HG03097 (cell line): ENCODE measurements around the gene APOA5.
"Not testable (repeated sequence)": the region's sequence is repeated elsewhere in the genome, so short reads cannot be mapped to it uniquely, and the experiment has no call there.

Experiments used
- ATAC-seq: cut with Tn5 transposase; IDR thresholded peaks from one replicate; pipeline ENCODE4 v1.9.1; 2021; ENCODE audit not compliant: unreplicated experiment, low FRiP score

Gene APOA5

DNA sequence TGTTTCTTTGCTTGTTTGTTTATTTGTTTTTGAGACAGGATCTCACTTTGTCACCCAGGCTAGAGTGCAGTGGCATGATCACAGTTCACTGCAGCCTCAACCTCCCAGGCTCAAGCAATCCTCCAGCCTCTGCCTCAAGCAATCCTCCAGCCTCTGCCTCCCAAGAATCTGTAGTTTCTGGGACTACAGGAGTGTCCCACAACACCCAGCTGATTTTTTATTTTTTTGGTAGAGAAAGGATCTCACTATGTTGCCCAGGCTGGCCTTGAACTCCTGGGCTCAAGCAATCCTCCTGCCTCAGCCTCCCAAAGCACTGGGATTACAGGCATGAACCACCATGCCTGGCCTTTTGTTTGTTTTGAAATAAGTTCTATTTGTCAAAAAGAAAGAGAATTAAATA, 10.0 kb upstream of the APOA5 start:
- not testable (repeated sequence) for ATAC-seq

DNA sequence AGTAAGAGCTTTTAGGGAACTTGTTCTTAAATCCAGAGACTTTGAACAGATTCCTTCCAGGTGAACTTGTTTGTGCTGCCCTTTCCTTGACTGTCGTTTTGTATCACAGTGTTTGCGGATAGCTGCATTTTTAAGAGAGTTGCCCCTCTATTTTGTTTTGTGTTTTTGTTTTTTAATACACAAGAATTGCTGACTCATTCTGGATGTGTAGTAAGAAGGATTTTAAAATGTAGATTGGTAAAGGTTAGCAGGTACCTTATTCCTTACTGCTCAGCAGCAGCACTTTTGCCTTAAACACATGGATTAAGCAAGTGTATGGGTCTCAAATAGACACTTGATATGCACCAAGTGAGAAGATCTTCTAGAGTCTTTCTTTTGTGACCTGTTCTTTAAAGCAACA, 8.9 kb upstream of the APOA5 start:
- no peak for ATAC-seq

DNA sequence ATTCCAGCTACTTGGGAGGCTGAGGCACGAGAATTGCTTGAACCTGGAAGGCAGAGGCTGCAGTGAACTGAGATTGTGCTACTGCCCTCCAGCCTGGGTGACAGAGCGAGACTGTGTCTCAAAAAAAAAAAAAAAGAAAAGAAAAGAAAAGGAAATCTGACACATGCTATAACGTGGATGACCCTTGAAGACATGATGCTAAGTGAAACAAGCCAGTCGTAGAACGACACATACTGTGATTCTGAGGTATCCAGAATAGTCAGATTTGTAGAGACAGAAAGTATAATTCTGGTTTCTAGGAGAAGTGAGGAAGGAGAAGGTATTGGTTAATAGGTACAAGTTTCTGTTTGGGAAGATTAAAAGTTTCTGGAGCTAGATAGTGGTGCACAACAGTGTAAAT, 6.7 kb upstream of the APOA5 start:
- no peak for ATAC-seq

DNA sequence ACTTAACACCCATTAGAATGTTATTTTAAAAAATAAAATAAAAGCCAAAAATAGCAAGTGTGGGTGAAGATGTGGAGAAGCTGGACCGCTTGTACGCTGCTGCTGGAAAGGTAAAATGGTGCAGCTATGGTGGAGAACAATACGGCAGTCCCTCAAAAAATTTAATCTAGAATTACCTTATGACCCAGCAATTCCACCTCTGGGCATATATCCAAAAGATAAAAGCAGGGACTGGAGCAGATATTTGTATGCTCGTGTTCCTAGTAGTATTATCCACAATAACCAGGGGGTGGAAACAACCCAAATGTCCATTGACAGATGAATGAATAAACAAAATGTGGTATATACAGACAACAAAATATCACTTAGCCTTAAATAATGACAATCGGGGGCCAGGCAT, 6.1 kb upstream of the APOA5 start:
- no peak for ATAC-seq

DNA sequence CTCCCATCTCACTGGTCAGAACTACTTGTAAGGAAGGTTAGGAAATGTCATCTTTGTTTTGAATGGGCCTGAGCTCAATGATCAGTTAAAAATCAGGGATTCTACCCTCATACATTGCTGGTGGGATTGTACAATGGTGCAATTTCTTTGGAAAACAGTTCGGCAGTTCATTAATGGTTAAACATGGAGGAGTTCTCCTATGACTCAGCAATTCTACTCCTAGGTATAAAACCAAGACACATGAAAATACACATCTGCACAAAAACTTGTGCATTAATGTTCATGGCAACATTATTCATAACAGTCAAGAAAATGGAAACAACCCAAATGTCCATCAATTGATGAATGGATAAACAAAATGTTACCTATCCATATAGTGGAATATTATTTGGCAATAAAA, 4.9 kb upstream of the APOA5 start:
- ATAC-seq, result no peak

DNA sequence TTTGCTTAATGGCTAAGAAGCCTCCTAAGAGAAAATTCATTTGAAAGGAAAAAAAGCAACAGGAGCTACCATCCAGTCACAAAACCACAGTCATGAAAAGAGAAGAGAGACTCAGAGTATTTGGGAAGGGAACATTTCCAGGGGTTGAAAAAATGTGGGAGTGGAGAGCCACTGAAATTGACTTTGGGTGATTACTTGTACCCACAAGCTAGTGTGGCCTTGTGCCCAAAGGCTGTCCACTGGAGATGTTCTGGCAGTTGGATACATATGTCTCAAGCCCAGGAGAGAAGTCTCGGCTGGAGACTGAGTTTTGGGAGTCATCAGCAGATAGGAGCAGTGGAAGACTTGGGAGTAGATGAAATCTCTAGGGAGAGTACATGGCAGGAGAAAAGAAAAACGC, 3.2 kb upstream of the APOA5 start:
- no peak for ATAC-seq

DNA sequence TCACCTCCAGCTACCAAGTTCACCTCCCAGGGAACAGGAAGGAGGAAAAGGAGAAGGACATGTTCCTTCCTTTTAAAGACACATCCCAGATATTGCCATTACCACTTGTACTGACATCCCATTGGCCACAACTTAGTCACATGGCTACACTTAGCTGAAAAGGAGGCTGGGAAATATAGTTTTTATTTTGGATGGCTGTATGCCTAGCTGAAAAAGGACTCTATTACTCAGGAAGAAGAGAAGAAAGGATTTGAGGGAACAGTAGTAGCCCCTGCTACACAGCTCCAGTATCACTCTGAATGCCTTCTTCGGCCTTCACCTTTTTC, 2.1 kb upstream of the APOA5 start:
- ATAC-seq, result no peak

DNA sequence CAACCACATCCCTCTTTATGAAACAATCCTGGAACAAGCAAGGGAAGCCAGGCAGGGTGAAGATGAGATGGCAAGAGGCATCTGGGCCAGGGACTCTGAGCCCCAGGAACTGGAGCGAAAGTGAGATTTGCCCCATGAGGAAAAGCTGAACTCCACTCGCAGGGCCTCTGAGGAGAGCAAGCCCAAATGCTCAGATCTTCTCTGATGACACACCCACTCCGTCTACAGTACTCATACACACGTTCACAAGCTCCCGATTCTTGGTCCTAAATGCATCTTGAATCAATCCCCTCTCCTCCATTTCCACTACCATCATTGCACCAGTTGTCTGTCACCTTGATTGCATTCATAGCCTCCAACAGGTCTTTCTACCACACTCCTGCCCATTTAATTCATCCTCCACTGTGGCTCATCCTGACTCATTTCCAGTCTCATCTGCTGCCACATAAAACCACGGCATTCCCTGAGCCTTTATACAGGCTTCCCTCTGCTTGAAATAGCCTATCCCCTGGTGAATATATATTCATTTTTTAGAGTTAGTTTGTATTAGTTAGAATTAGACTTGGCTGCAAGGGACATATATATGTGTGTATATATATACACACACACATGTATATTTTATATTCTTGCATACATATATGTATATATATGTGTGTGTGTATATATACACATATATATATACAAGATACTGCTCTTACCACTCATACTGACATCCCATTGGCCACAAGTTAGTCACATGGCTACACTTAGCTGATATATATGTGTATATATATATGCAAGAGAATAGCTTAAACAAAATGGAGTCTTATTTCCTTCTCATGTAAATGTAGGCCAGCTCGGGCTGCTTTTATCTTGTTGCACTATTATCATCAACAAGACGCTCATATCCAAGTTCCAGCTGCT, 1.4 kb upstream of the APOA5 start:
- ATAC-seq, result no peak

DNA sequence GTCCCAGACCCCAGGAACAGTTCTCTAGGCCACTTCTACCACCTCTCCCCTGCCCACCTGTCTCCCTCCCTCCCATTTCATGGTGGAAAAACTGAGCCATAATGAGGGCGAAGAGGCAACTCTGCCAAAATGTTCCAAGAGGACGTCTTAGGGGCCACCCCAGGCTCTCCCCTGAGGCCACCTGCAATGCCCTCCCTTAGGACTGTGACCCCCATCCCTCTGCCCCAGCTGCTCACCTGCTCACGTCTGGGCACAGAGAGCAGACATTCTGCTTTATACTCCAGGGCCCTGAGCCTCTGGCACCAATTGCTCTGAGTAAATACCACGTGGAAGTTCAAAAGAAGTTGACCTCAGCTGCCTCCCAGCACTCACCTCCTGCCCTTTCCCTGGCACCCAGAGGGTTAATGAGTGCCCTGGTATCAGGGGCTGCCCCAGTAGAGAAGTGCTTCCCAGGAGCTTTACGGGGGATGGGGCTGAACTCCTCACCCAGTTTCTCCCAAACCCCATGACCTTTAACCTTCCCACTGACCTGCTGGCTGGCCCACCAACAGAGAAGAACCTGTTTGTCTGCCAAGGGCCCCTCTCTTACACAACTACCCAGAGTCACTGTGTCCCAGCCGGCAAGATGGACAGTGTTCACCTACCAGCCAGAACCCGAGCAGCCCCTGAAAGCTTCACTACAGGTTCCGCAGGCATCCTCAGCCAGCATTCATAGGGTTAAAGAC, 627 bp upstream of the APOA5 start:
- ATAC-seq, result no peak

DNA sequence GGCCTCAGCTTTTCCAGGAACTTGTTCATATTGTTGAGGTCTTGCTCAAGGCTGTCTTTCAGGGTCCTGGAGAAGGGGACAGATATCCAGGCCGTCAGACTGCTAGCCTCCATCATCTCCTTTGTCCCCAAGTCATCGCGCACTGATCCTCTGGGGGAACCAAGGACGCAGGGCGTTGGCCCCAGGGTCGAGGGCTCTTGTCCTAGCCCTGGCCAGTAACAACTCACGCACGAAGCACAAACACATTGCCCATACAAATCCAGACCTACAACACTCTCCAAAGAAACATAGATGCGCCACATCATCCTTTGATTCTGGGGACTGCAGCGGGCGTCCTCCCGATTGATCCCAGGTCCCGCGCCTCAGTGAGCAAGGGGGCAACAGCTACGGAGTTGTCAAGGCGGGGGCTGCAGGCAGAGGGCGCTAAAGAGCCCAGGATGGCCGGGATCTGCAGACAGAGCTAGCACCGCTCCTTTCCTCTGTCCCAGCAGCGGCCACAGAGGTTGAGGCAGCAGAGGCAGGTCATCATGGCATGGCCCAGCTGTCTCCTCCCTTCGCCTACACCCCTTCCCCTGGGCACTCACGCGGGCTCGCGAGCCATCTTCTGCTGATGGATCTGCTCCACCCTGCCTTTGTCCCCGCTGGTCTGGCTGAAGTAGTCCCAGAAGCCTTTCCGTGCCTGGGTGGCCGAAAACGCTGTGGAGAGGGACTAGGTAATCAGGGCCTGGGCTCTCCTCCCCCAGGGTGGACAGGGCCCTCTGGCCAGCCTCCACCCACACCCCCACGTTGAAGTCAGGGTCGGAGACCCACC, 472 bp downstream of the APOA5 start:
- no peak for ATAC-seq

DNA sequence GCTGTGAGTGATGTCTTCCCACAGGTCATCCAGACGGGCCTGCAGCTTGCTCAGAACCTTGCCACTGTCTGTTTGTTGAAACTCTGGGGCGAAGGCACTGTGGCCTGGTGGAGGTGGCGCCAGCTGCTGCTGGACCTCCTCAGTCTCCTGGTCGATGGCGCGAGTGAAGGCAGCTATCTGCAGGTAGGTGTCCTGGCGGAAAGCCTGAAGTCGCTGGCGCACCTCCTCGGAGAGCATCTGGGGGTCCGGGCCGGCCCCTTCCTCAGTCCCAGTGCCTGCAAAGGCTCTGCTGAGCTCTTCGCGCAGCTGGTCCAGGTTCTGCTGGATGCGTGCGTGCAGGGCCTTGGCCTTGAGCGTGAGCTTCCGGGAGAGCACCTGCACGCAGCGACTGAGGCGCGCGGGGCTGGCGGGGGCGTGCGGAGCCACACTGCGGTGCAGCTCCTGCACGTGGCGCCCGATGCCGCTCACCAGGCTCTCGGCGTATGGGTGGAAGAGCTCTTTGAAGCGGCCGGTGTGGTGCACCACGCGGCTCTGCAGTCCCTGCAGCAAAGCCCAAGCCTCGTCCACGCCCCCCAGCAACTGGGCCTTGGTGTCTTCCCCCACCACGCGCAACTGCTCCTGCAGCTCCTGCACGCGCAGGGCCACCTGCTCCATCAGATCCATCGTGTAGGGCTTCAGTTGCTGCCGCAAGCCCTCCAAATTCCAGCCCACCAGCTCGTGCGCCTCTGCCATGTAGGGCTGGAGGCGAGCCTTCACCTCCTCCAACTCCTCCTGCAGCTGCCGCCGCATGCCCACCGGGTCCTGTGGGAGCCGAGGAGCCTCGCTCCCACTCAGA, 1.3 kb downstream of the APOA5 start:
- ATAC-seq, result no peak

DNA sequence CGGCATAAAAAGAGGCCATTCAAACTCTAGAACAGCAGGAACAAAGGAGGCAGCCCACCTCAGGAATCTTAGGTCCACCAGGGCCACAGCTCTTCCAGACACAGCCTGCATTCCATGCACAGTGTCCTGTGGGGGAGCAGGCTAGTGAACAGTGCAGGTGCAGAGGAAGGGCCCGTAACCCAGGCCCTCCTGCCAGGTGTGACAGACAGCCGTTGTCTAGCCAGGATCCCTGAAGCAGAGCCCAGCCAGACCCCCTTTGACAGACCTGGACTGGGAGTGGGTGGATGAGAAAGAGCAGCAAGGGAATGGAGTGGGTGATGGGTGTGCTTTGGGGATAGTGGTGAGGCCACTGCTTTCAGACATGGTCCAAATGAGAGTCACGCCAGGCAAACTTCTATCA, 2.7 kb downstream of the APOA5 start:
- ATAC-seq, result no peak

DNA sequence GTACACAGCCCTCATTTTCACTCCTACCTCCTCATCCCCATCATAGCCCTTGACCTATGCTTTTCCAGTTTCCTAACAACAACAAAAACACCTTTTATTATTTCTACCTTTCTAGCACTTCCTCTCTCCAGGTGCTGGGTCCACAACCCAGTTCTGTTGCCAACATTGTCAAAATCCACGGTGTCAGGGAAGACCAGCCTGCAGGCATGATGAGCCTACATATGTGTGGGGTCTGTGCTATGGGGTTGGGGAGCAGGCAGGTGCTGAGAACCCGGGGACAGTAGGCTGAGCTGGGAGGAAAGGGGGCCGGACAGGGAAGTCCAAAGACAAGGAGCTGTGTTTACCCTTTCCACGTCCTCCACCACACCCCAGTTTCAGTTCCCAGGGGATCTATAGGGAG, 3.1 kb downstream of the APOA5 start:
- ATAC-seq, result no peak

DNA sequence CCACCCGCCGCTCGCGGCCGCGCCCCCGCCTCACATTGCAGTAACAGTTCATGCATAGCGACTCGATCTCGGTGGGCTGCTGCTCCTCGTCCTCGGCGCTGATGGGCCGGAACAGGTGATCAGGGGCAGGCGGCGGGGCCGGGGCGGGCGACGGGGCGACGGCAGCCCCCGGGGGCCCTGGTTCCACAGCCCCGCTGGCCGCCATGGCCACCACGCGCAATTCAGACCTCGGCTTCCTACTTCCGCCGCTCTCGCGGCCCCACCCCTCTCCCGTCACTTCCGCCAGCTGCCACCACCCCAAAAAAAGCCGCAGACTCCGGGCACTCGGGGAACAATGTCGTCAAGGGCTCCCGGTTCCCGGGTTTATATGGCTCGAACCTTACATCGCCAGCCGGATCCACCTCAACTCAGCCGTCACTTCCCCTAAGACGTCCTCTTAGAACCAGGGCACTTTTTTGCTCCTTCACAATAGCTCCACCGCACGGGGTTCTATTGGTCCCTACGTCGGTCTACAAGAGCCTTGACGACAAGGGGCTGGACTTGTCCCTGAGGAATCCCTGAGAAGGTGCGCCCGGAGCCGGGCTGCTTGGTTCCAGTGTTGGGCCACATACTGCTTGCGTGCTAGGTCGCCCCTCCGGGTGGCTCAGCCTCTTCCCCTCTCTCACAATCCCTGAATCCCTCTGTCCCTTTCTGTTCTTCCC, 3.7 kb downstream of the APOA5 start, which contains the start of gene ZPR1:
Gene ZPR1 (minus strand): TSS at position 238 of the 701 bp plus-strand sequence. CDS start 33 bp downstream, at position 205.
- ATAC-seq, result peak; percentile 75

DNA sequence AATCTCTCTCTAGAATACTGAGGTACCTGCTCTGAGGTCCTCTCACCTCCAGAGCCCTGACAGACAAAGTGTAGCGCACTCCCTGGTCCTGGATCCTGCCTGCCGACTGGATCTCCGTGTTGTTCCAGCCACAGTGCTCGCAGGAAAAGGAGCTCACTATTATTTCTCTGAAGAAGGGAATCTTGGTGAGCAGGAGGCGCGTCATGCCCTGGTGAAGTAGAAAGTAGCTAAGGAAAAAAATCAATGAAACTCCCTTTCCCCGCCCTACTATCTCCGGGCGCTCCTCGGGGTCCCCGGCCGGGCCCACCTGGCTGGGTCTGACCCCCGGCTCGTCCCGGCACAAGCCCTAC, 4.3 kb downstream of the APOA5 start:
- ATAC-seq, result no peak

DNA sequence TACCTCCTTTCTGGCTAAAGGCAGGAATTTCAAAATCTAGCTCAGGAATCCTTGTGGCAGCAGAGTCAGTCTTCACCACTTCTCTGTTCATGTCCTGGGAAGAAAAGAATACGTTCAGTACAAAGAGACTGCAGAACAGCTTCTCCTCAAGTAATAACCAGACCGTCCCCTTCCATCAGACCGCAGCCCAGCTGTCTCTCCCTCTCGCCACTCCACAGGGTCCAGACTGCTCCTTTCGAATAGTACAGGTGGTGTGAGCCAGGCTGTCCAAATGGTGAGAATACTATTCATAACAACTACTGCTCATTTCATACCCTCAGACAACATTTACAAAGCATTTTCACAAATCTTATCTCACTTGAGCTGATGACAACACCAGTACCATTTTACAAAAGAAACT, 4.7 kb downstream of the APOA5 start:
- no peak for ATAC-seq

DNA sequence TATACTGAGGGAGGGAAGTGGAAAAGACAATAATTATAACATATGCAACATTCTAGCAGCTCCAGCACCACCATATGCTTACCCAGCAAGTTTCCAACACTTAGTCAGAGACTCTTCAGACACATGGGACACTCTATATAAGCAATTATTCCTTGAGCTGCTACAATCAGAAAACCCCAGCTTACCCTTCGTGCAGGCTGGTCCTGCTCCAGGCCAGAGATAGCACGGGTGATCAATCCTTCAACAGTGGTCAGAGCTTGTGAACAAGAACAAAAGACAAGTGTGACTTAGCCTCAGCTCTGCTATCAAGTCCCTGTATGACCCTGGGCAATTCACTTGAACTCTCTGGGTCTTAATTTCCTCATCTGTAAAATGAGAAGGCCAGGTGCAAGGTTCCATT, 5.4 kb downstream of the APOA5 start:
- ATAC-seq, result no peak

DNA sequence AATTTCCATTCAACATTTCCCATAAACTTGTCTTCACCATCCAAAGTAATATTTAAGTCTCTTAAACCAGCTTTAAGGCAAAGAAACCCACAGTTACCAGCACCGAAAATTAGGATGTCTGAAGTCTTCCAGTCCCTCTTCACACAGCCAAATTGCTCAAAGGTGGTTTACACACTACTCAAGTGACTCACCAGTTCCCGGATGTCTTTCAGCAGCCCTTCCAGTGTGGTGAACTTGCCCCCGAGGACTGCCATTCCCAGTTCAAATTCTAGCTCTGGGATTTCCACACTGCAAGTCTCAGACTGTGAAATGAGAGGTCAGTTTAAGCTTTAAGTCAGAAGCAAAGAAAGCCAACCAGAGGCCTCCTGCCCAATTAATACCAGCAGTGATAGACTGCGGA, 9.0 kb downstream of the APOA5 start:
- no peak for ATAC-seq

DNA sequence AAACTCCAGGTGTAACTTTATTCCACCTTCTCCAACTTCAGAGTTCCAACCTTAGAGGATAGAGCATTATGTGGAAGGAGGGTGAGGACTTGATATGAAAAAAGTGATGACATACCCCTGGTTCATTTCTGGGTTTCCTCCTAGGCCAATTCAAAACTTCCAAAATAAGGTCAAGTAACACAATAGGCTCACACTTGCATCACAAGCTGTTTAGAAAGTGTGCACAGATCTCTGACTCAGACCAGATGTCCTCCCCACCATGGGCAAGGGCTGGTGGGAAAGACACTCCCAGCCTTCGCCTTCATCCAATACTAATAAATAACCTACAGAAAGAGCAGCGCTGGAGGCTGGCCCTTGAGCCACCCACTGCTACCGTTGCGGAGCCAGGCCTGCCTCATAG, 13.1 kb downstream of the APOA5 start:
- ATAC-seq, result no peak

DNA sequence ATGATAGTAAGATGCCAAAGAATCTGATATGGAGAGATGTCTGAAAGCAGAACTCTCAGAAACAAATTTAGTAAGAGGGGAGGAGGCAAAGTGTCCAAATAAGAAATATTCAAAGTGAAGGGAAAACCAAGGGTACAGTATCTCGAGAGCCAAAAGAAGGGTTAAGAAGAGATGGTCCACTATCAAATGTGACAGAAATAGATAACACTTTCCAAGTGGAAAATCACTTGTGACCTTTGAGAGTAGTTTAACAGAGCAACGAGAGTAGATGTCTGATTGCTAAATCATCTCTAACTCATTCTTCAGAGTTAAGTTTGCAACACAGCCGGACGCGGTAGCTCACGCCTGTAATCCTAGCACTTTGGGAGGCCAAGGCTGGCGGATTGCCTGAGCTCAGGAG, 14.6 kb downstream of the APOA5 start:
- no peak for ATAC-seq
